Upper lobe of left lung (tissue), 4 donors: ENCODE measurements around the gene PDLIM4.

Experiments used
- POLR2A ChIP-seq, 4 donors: fragments of 450-650 bp; IDR thresholded peaks; one replicate each; pipeline ENCODE4 v1.5.1; 2016 to 2017; ENCODE audit warnings: antibody characterized with exemption in 4 of 4, mild to moderate bottlenecking in 2 of 4
- TF ChIP-seq, protein P1 (sequence below), 6 experiments: fragments of 450-650 bp in 4 of 6; fragments of 200-600 bp in 2 of 6; sonication (generic) in 2 of 6; IDR thresholded peaks; one replicate each; pipeline ENCODE4 v1.5.1; 2016 to 2019; ENCODE audit warnings: antibody characterized with exemption in 6 of 6

DNA sequence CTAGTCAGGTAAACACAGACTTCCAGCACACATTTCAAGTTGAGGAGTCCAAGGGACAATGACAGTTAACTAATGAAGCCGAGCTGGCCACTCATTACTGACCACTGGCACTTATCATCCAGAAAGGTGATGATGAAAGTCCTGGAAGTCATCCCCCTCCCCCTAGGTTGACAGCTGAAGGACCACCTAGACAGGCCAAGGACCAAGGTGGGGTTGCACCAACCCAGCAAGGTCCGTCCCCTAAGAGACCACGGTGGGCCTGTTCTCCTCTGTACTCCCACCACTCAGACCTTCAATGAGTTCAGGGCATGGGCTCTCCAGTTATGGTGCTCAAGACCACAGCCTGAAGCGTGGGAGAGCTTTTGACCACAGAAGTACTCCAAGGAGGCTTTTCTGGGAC, 43.0 kb upstream of the PDLIM4 start:
- TF ChIP-seq POLR2A (IDR thresholded peaks at IDR 0.05), result no peak
- TF ChIP-seq, protein P1, sequence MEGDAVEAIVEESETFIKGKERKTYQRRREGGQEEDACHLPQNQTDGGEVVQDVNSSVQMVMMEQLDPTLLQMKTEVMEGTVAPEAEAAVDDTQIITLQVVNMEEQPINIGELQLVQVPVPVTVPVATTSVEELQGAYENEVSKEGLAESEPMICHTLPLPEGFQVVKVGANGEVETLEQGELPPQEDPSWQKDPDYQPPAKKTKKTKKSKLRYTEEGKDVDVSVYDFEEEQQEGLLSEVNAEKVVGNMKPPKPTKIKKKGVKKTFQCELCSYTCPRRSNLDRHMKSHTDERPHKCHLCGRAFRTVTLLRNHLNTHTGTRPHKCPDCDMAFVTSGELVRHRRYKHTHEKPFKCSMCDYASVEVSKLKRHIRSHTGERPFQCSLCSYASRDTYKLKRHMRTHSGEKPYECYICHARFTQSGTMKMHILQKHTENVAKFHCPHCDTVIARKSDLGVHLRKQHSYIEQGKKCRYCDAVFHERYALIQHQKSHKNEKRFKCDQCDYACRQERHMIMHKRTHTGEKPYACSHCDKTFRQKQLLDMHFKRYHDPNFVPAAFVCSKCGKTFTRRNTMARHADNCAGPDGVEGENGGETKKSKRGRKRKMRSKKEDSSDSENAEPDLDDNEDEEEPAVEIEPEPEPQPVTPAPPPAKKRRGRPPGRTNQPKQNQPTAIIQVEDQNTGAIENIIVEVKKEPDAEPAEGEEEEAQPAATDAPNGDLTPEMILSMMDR (IDR thresholded peaks at IDR 0.05), result no peak
